Measurements from ENCODE around the gene TMPRSS5.
"Not testable (repeated sequence)": the region's sequence is repeated elsewhere in the genome, so short reads cannot be mapped to it uniquely, and the experiment has no call there.

DNA sequence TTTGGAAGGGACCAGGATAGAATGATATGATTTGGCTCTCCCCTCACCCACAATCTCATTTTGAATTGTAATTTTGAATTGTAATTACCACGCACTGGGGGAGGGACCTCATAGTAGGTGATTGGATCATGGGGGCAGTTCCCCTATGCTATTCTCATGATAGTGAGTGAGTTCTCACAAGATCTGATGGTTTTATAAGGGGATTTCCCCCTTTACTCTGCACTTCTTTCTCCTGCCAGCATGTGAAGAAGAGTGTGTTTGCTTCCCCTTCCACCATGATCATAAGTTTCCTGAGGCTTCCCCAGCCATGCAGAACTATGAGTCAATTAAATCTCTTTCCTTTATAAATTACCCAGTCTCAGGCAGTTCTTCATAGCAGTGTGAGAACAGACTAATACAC is 2.6 kb downstream of the TMPRSS5 start:
- not testable (repeated sequence) for TF ChIP-seq CTCF, POLR2A, POLR2AphosphoS5 (IDR thresholded peaks at IDR 0.05)

Measured in suprapubic skin (tissue), 4 donors.